ENCODE data around the gene C12orf42. TPM values are rescaled to one million over a fixed set of nuclear protein-coding genes. Genes with fewer than 3 reads are reported as not detected.

C12orf42 gene
- total RNA-seq, 1 experiment from 2014 or later: not detected

DNA sequence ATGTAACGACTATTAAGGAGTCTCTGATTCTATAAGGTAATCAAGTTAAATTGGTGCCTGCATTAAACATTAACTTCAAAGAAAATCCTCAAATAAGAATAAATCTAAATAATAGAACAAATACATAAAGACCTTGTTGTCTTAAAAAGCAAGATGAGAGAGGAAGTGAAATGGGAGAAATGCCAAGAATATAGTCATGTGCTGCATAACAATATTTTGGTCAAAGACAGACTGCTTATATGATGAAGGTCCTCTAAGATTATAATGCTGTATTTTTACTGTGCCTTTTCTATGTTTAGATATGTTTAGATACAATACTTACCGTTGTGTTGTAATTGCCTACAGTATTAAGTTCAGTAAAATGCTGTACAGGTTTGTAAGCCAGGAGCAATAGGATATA is 213.6 kb downstream of the C12orf42 start:
- Histone ChIP-seq H3K4me1 (ENCODE audit: insufficient read depth, low read length) (no peaks in the 10 kb centered on the region), H3K79me2 (ENCODE audit: low read length) (no peaks in the 10 kb centered on the region), H2AFZ (ENCODE audit: low read length) (no peak overlapping the region), H3K27ac (ENCODE audit: low read length) (no peak overlapping the region), H3K36me3 (ENCODE audit: low read depth, low read length) (no peaks in the 10 kb centered on the region), H3K9me2 (replicated peaks; ENCODE audit: low read length) (no peaks in the 10 kb centered on the region), H3K4me2 (ENCODE audit: low read length) (no peak overlapping the region), H3K9ac (ENCODE audit: low read length) (no peak overlapping the region), H4K20me1 (ENCODE audit: low read length) (no peaks in the 10 kb centered on the region), H3K27me3 (ENCODE audit: low read length) (no peaks in the 10 kb centered on the region), H3K4me3 (ENCODE audit: low read length) (no peak overlapping the region), H3K9me3 (ENCODE audit: low read length) (no peaks in the 10 kb centered on the region), H3F3A (ENCODE audit: low read length, unreplicated experiment) (no peaks in the 10 kb centered on the region)
- intact Hi-C loops (cut with micrococcal nuclease): no loop called here
- POLR2A ChIA-PET (ENCODE audit: unreplicated experiment): no interaction called here
- TF ChIP-seq, protein P1, sequence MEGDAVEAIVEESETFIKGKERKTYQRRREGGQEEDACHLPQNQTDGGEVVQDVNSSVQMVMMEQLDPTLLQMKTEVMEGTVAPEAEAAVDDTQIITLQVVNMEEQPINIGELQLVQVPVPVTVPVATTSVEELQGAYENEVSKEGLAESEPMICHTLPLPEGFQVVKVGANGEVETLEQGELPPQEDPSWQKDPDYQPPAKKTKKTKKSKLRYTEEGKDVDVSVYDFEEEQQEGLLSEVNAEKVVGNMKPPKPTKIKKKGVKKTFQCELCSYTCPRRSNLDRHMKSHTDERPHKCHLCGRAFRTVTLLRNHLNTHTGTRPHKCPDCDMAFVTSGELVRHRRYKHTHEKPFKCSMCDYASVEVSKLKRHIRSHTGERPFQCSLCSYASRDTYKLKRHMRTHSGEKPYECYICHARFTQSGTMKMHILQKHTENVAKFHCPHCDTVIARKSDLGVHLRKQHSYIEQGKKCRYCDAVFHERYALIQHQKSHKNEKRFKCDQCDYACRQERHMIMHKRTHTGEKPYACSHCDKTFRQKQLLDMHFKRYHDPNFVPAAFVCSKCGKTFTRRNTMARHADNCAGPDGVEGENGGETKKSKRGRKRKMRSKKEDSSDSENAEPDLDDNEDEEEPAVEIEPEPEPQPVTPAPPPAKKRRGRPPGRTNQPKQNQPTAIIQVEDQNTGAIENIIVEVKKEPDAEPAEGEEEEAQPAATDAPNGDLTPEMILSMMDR (conservative IDR thresholded peaks at IDR 0.05; ENCODE audit: low read depth, low read length): no peak
- TF ChIP-seq EZH2phosphoT487 (IDR thresholded peaks at IDR 0.05; ENCODE audit: borderline replicate concordance, low read length) (no peak), EZH2 (IDR thresholded peaks at IDR 0.05; ENCODE audit: low read length, unreplicated experiment) (no peak)
- ATAC-seq (no peak), DNase-seq (no peak)
- CTCF ChIA-PET: no interaction called here
- no TSS peak for BruUV-seq (replicated peaks)

DNA sequence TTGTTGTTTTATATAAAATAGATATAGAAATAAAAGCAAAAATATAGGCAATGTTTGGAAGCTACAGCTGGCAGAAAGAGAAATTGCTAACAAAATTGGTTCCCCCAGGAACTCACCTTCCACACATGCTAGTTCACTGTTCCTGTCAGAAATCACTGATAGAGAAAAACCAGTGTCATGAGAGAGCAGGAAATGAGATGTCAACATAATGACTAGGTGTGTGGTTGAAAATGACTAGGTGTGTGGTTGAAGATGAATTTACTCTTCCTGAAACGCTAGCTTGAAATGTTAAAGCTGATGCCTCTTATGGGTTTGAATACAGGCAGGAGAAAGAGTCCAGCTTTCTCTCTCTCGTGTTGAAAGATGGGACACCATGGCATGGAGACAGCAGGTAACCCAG is 216.3 kb downstream of the C12orf42 start:
- DNase-seq: no peak
- H4K20me1 ChIP-seq (ENCODE audit: low read length): no peaks in the 10 kb centered on the region
- no peaks in the 10 kb centered on the region for H3K9me2 ChIP-seq (replicated peaks; ENCODE audit: low read length)
- no peaks in the 10 kb centered on the region for H3K27me3 ChIP-seq (ENCODE audit: low read length)
- no peak for TF ChIP-seq EZH2phosphoT487 (IDR thresholded peaks at IDR 0.05; ENCODE audit: borderline replicate concordance, low read length)
- no peak for TF ChIP-seq EZH2 (IDR thresholded peaks at IDR 0.05; ENCODE audit: low read length, unreplicated experiment)
- H3K4me3 ChIP-seq (ENCODE audit: low read length): no peak overlapping the region
- ATAC-seq: no peak
- no TSS peak for BruUV-seq (replicated peaks)
- ChIA-PET CTCF (no interaction called here), POLR2A (ENCODE audit: unreplicated experiment) (no interaction called here)
- no peak overlapping the region for H3K9ac ChIP-seq (ENCODE audit: low read length)
- no peaks in the 10 kb centered on the region for H3K4me1 ChIP-seq (ENCODE audit: insufficient read depth, low read length)
- no peaks in the 10 kb centered on the region for H3F3A ChIP-seq (ENCODE audit: low read length, unreplicated experiment)
- H3K27ac ChIP-seq (ENCODE audit: low read length): no peak overlapping the region
- no peak overlapping the region for H2AFZ ChIP-seq (ENCODE audit: low read length)
- H3K9me3 ChIP-seq (ENCODE audit: low read length): no peaks in the 10 kb centered on the region
- H3K79me2 ChIP-seq (ENCODE audit: low read length): no peaks in the 10 kb centered on the region
- intact Hi-C loops (cut with micrococcal nuclease): no loop called here
- H3K4me2 ChIP-seq (ENCODE audit: low read length): no peak overlapping the region
- H3K36me3 ChIP-seq (ENCODE audit: low read depth, low read length): no peaks in the 10 kb centered on the region

DNA sequence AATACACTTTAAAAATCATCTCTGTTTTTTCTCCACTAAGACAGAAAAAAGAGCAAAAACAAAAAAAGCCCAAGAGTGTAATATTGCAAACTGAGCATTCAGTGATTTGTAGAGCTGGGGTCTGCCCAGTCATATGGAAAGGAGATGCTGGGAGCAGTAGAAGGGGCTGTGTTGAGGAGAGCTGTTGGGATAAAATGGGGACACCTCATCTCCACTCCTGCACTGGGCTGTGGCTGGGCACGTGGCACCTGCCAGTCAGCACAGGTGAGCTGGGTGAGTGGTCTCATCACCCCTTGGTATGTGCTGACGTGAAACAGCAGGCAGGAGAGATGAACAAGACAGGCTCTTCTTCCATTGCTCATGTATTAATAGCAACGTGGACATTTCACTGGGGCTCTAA is 217.4 kb downstream of the C12orf42 start:
- no peaks in the 10 kb centered on the region for H3K4me1 ChIP-seq (ENCODE audit: insufficient read depth, low read length)
- DNase-seq (no peak), ATAC-seq (no peak)
- intact Hi-C loops (cut with micrococcal nuclease): no loop called here
- no peaks in the 10 kb centered on the region for H3F3A ChIP-seq (ENCODE audit: low read length, unreplicated experiment)
- H3K9me3 ChIP-seq (ENCODE audit: low read length): no peaks in the 10 kb centered on the region
- no peaks in the 10 kb centered on the region for H3K36me3 ChIP-seq (ENCODE audit: low read depth, low read length)
- no peak overlapping the region for H2AFZ ChIP-seq (ENCODE audit: low read length)
- H3K79me2 ChIP-seq (ENCODE audit: low read length): no peaks in the 10 kb centered on the region
- no TSS peak for BruUV-seq (replicated peaks)
- no peaks in the 10 kb centered on the region for H3K9me2 ChIP-seq (replicated peaks; ENCODE audit: low read length)
- H3K27ac ChIP-seq (ENCODE audit: low read length): no peak overlapping the region
- ChIA-PET POLR2A (ENCODE audit: unreplicated experiment) (no interaction called here), CTCF (no interaction called here)
- H3K4me3 ChIP-seq (ENCODE audit: low read length): no peak overlapping the region
- TF ChIP-seq EZH2 (IDR thresholded peaks at IDR 0.05; ENCODE audit: low read length, unreplicated experiment) (no peak), EZH2phosphoT487 (IDR thresholded peaks at IDR 0.05; ENCODE audit: borderline replicate concordance, low read length) (no peak)
- TF ChIP-seq, protein P1 (conservative IDR thresholded peaks at IDR 0.05; ENCODE audit: low read depth, low read length): no peak
- H4K20me1 ChIP-seq (ENCODE audit: low read length): no peaks in the 10 kb centered on the region
- no peak overlapping the region for H3K4me2 ChIP-seq (ENCODE audit: low read length)
- H3K27me3 ChIP-seq (ENCODE audit: low read length): no peaks in the 10 kb centered on the region
- H3K9ac ChIP-seq (ENCODE audit: low read length): no peak overlapping the region
